Measurements from ENCODE around the gene SOX8. TPM values are rescaled to one million over a fixed set of nuclear protein-coding genes. Genes with fewer than 3 reads are reported as not detected.

SOX8 gene
- total and polyA plus RNA-seq, 7 experiments from 2014 or later: 0.07 to 5.4 (median 3.1) TPM

- intact Hi-C loops (cut with micrococcal nuclease): no loop called here
- DNase-seq (no peak), ATAC-seq (no peak)
- POLR2A ChIA-PET: no interaction called here
- CTCF ChIA-PET: no interaction called here
- Histone ChIP-seq H3K27ac (ENCODE audit: low read depth, low read length) (no peak overlapping the region), H3K4me3 (ENCODE audit: low read length) (no peak overlapping the region), H3K36me3 (ENCODE audit: control insufficient read depth in 2 of 3, insufficient read depth in 3 of 3, low read length in 3 of 3) (no peaks in the 10 kb centered on the region), H3K4me1 (ENCODE audit: control insufficient read depth in 2 of 2, insufficient read depth in 2 of 2, low read length in 2 of 2) (no peaks in the 10 kb centered on the region), H3K27me3 (ENCODE audit: control insufficient read depth in 2 of 2, insufficient read depth in 2 of 2, low read length in 2 of 2) (no peaks in the 10 kb centered on the region), H3K9me3 (ENCODE audit: control insufficient read depth in 2 of 3, low read length in 3 of 3) (no peaks in the 10 kb centered on the region)
- Mint-ChIP-seq H3K27me3 (peaks cover 0 to 15% (median 5%) of the 10 kb centered on the region in 5 donors), H3K36me3 (no peaks in the 10 kb centered on the region), H3K4me3 (no peak overlapping the region), H3K27ac (peak overlapping the region in 1 of 9 donors; percentile 62), H3K9me3 (no peaks in the 10 kb centered on the region), H3K4me1 (peaks cover 0 to 3% (median 0%) of the 10 kb centered on the region in 7 donors)
These were observed 45.4 kb downstream of the SOX8 start for GRCh38 chr16:1026784-1027500.

- DNase-seq: no peak
- no peak overlapping the region for H3K27ac ChIP-seq (ENCODE audit: low read depth, low read length)
- H3K4me3 Mint-ChIP-seq: no peak overlapping the region
- no peaks in the 10 kb centered on the region for H3K9me3 Mint-ChIP-seq
- no peak overlapping the region for H3K4me3 ChIP-seq (ENCODE audit: low read length)
- peaks cover 0 to 15% (median 5%) of the 10 kb centered on the region in 5 donors for H3K27me3 Mint-ChIP-seq
- H3K36me3 Mint-ChIP-seq: no peaks in the 10 kb centered on the region
- no peaks in the 10 kb centered on the region for H3K4me1 ChIP-seq (ENCODE audit: control insufficient read depth in 2 of 2, insufficient read depth in 2 of 2, low read length in 2 of 2)
- no peaks in the 10 kb centered on the region for H3K27me3 ChIP-seq (ENCODE audit: control insufficient read depth in 2 of 2, insufficient read depth in 2 of 2, low read length in 2 of 2)
- no peak for ATAC-seq
- no peaks in the 10 kb centered on the region for H3K36me3 ChIP-seq (ENCODE audit: control insufficient read depth in 2 of 3, insufficient read depth in 3 of 3, low read length in 3 of 3)
- ChIA-PET POLR2A (no interaction called here), CTCF (no interaction called here)
- intact Hi-C loops (cut with micrococcal nuclease): no loop called here
- no peak overlapping the region for H3K27ac Mint-ChIP-seq
- H3K9me3 ChIP-seq (ENCODE audit: control insufficient read depth in 2 of 3, low read length in 3 of 3): no peaks in the 10 kb centered on the region
- peaks cover 0 to 3% (median 0%) of the 10 kb centered on the region in 7 donors for H3K4me1 Mint-ChIP-seq
These were observed 45.9 kb downstream of the SOX8 start for GRCh38 chr16:1027501-1027815.

- H3K27me3 ChIP-seq (ENCODE audit: control insufficient read depth in 2 of 2, insufficient read depth in 2 of 2, low read length in 2 of 2): no peaks in the 10 kb centered on the region
- intact Hi-C loops (cut with micrococcal nuclease): no loop called here
- H3K9me3 Mint-ChIP-seq: no peaks in the 10 kb centered on the region
- no peaks in the 10 kb centered on the region for H3K9me3 ChIP-seq (ENCODE audit: control insufficient read depth in 2 of 3, low read length in 3 of 3)
- H3K27ac Mint-ChIP-seq: no peak overlapping the region
- no peak overlapping the region for H3K27ac ChIP-seq (ENCODE audit: low read depth, low read length)
- no peak overlapping the region for H3K4me3 ChIP-seq (ENCODE audit: low read length)
- no peak for ATAC-seq
- peaks cover 0 to 3% (median 0%) of the 10 kb centered on the region in 7 donors for H3K4me1 Mint-ChIP-seq
- no peaks in the 10 kb centered on the region for H3K4me1 ChIP-seq (ENCODE audit: control insufficient read depth in 2 of 2, insufficient read depth in 2 of 2, low read length in 2 of 2)
- ChIA-PET POLR2A (no interaction called here), CTCF (interaction anchor here (0.7 kb wide), 1 partner anchor 1136 kb away, joined by 4 read pairs; no protein-coding TSS in a partner anchor)
- H3K4me3 Mint-ChIP-seq: no peak overlapping the region
- no peaks in the 10 kb centered on the region for H3K36me3 ChIP-seq (ENCODE audit: control insufficient read depth in 2 of 3, insufficient read depth in 3 of 3, low read length in 3 of 3)
- H3K27me3 Mint-ChIP-seq: peaks cover 0 to 15% (median 5%) of the 10 kb centered on the region in 5 donors
- no peak for DNase-seq
- no peaks in the 10 kb centered on the region for H3K36me3 Mint-ChIP-seq
These were observed 46.5 kb downstream of the SOX8 start for GRCh38 chr16:1028056-1028455.

GRCh38 chr16:1028524-1029258, 47.1 kb downstream of the SOX8 start:
- peak overlapping the region in 1 of 10 donors; percentile 29 for H3K4me3 Mint-ChIP-seq
- peaks cover 0 to 3% (median 0%) of the 10 kb centered on the region in 7 donors for H3K4me1 Mint-ChIP-seq
- no peaks in the 10 kb centered on the region for H3K36me3 ChIP-seq (ENCODE audit: control insufficient read depth in 2 of 3, insufficient read depth in 3 of 3, low read length in 3 of 3)
- ATAC-seq (peak; percentile 23), DNase-seq (no peak)
- no peak overlapping the region for H3K27ac ChIP-seq (ENCODE audit: low read depth, low read length)
- H3K4me3 ChIP-seq (ENCODE audit: low read length): no peak overlapping the region
- ChIA-PET POLR2A (no interaction called here), CTCF (interaction anchor here (0.7 kb wide), 1 partner anchor 1135 kb away, joined by 4 read pairs; no protein-coding TSS in a partner anchor)
- H3K4me1 ChIP-seq (ENCODE audit: control insufficient read depth in 2 of 2, insufficient read depth in 2 of 2, low read length in 2 of 2): no peaks in the 10 kb centered on the region
- H3K36me3 Mint-ChIP-seq: no peaks in the 10 kb centered on the region
- no peaks in the 10 kb centered on the region for H3K27me3 ChIP-seq (ENCODE audit: control insufficient read depth in 2 of 2, insufficient read depth in 2 of 2, low read length in 2 of 2)
- no peak overlapping the region for H3K27ac Mint-ChIP-seq
- H3K27me3 Mint-ChIP-seq: peaks cover 0 to 15% (median 5%) of the 10 kb centered on the region in 5 donors
- intact Hi-C loops (cut with micrococcal nuclease): no loop called here
- H3K9me3 Mint-ChIP-seq: no peaks in the 10 kb centered on the region
- H3K9me3 ChIP-seq (ENCODE audit: control insufficient read depth in 2 of 3, low read length in 3 of 3): no peaks in the 10 kb centered on the region

GRCh38 chr16:1029259-1029545, 47.6 kb downstream of the SOX8 start:
- Mint-ChIP-seq H3K4me3 (peak overlapping the region in 1 of 10 donors; percentile 8), H3K4me1 (peaks cover 0 to 3% (median 0%) of the 10 kb centered on the region in 7 donors), H3K27ac (no peak overlapping the region), H3K27me3 (peaks cover 0 to 15% (median 5%) of the 10 kb centered on the region in 5 donors), H3K36me3 (no peaks in the 10 kb centered on the region), H3K9me3 (no peaks in the 10 kb centered on the region)
- ChIA-PET POLR2A (no interaction called here), CTCF (no interaction called here)
- no peaks in the 10 kb centered on the region for H3K4me1 ChIP-seq (ENCODE audit: control insufficient read depth in 2 of 2, insufficient read depth in 2 of 2, low read length in 2 of 2)
- no peak for DNase-seq
- no peaks in the 10 kb centered on the region for H3K36me3 ChIP-seq (ENCODE audit: control insufficient read depth in 2 of 3, insufficient read depth in 3 of 3, low read length in 3 of 3)
- H3K27ac ChIP-seq (ENCODE audit: low read depth, low read length): no peak overlapping the region
- H3K27me3 ChIP-seq (ENCODE audit: control insufficient read depth in 2 of 2, insufficient read depth in 2 of 2, low read length in 2 of 2): no peaks in the 10 kb centered on the region
- ATAC-seq: no peak
- H3K9me3 ChIP-seq (ENCODE audit: control insufficient read depth in 2 of 3, low read length in 3 of 3): no peaks in the 10 kb centered on the region
- H3K4me3 ChIP-seq (ENCODE audit: low read length): no peak overlapping the region
- intact Hi-C loops (cut with micrococcal nuclease): no loop called here

GRCh38 chr16:1030473-1030901, 48.9 kb downstream of the SOX8 start:
- Histone ChIP-seq H3K4me3 (ENCODE audit: low read length) (no peak overlapping the region), H3K4me1 (ENCODE audit: control insufficient read depth in 2 of 2, insufficient read depth in 2 of 2, low read length in 2 of 2) (no peaks in the 10 kb centered on the region), H3K27me3 (ENCODE audit: control insufficient read depth in 2 of 2, insufficient read depth in 2 of 2, low read length in 2 of 2) (no peaks in the 10 kb centered on the region), H3K9me3 (ENCODE audit: control insufficient read depth in 2 of 3, low read length in 3 of 3) (no peaks in the 10 kb centered on the region), H3K27ac (ENCODE audit: low read depth, low read length) (no peak overlapping the region), H3K36me3 (ENCODE audit: control insufficient read depth in 2 of 3, insufficient read depth in 3 of 3, low read length in 3 of 3) (no peaks in the 10 kb centered on the region)
- ATAC-seq: no peak
- ChIA-PET CTCF (no interaction called here), POLR2A (no interaction called here)
- Mint-ChIP-seq H3K4me3 (no peak overlapping the region), H3K27ac (no peak overlapping the region), H3K9me3 (no peaks in the 10 kb centered on the region), H3K36me3 (no peaks in the 10 kb centered on the region), H3K27me3 (peaks cover 0 to 15% (median 5%) of the 10 kb centered on the region in 5 donors), H3K4me1 (peaks cover 0 to 3% (median 0%) of the 10 kb centered on the region in 7 donors)
- intact Hi-C loops (cut with micrococcal nuclease): no loop called here
- DNase-seq: no peak

- ATAC-seq: no peak
- Histone ChIP-seq H3K4me1 (ENCODE audit: control insufficient read depth in 2 of 2, insufficient read depth in 2 of 2, low read length in 2 of 2) (no peaks in the 10 kb centered on the region), H3K27ac (ENCODE audit: low read depth, low read length) (no peak overlapping the region), H3K36me3 (ENCODE audit: control insufficient read depth in 2 of 3, insufficient read depth in 3 of 3, low read length in 3 of 3) (no peaks in the 10 kb centered on the region), H3K9me3 (ENCODE audit: control insufficient read depth in 2 of 3, low read length in 3 of 3) (no peaks in the 10 kb centered on the region), H3K4me3 (ENCODE audit: low read length) (no peak overlapping the region), H3K27me3 (ENCODE audit: control insufficient read depth in 2 of 2, insufficient read depth in 2 of 2, low read length in 2 of 2) (no peaks in the 10 kb centered on the region)
- H3K27me3 Mint-ChIP-seq: peaks cover 0 to 15% (median 5%) of the 10 kb centered on the region in 5 donors
- POLR2A ChIA-PET: interaction anchor here (0.7 kb wide), 1 partner anchor 12 kb away, joined by 3 read pairs; no protein-coding TSS in a partner anchor
- CTCF ChIA-PET: no interaction called here
- H3K27ac Mint-ChIP-seq: no peak overlapping the region
- H3K4me1 Mint-ChIP-seq: peaks cover 0 to 3% (median 0%) of the 10 kb centered on the region in 7 donors
- no peaks in the 10 kb centered on the region for H3K9me3 Mint-ChIP-seq
- H3K36me3 Mint-ChIP-seq: no peaks in the 10 kb centered on the region
- intact Hi-C loops (cut with micrococcal nuclease): no loop called here
- H3K4me3 Mint-ChIP-seq: no peak overlapping the region
- no peak for DNase-seq
These were observed 50.1 kb downstream of the SOX8 start for GRCh38 chr16:1031666-1032065.
